GM23338 (cell line): Measurements from ENCODE around the gene OLFML2A. TPM values are rescaled to one million over a fixed set of nuclear protein-coding genes. Genes with fewer than 3 reads are reported as not detected.

Experiments
- ATAC-seq: fragments of 200-7000 bp; cut with Tn5 transposase; 3 replicates; pipeline ENCODE4 v1.9.1; 2020
- DNase-seq: peaks from one replicate; pipeline ENCODE4 v3.0.0-alpha.2; 2015; ENCODE audit warnings: low spot score
- H2AFZ ChIP-seq: fragments of 200-600 bp; sonication (generic); 2 replicates; pipeline ENCODE4 v1.8.0; 2016; ENCODE audit warnings: antibody characterized with exemption, mild to moderate bottlenecking, moderate library complexity
- H3F3A ChIP-seq: fragments of 200-600 bp; sonication (generic); replicated peaks from 2 replicates; pipeline ENCODE4 v1.8.0; 2017; ENCODE audit warnings: antibody characterized with exemption, mixed run types, low read depth
- H3K27ac ChIP-seq: fragments of 200-600 bp; sonication (generic); 2 replicates; pipeline ENCODE4 v1.6.1; 2016; ENCODE audit warnings: low read depth
- H3K27me3 ChIP-seq: fragments of 200-600 bp; sonication (generic); 2 replicates; pipeline ENCODE4 v1.8.0; 2016; ENCODE audit warnings: mild to moderate bottlenecking, mixed run types, moderate library complexity; ENCODE audit not compliant: insufficient read depth
- H3K36me3 ChIP-seq: fragments of 200-600 bp; sonication (generic); 2 replicates; pipeline ENCODE4 v1.8.0; 2016; ENCODE audit warnings: mild to moderate bottlenecking; ENCODE audit not compliant: insufficient read depth
- H3K4me1 ChIP-seq: fragments of 200-600 bp; sonication (generic); 2 replicates; pipeline ENCODE4 v1.8.0; 2016; ENCODE audit warnings: mild to moderate bottlenecking, moderate library complexity; ENCODE audit not compliant: insufficient read depth
- H3K4me2 ChIP-seq: fragments of 200-600 bp; sonication (generic); 2 replicates; pipeline ENCODE4 v1.7.1; 2017; ENCODE audit warnings: mixed run types
- H3K4me3 ChIP-seq: fragments of 200-600 bp; sonication (generic); 2 replicates; pipeline ENCODE4 v1.6.1; 2016; ENCODE audit warnings: mixed run types
- H3K79me2 ChIP-seq: fragments of 200-600 bp; sonication (generic); replicated peaks from 2 replicates; pipeline ENCODE4 v1.8.0; 2017; ENCODE audit warnings: mild to moderate bottlenecking; ENCODE audit not compliant: insufficient read depth
- H3K9me2 ChIP-seq: fragments of 200-600 bp; sonication (generic); 2 replicates; pipeline ENCODE4 v1.8.0; 2017; ENCODE audit not compliant: insufficient read depth
- H4K20me1 ChIP-seq: fragments of 200-600 bp; sonication (generic); replicated peaks from 2 replicates; pipeline ENCODE4 v1.8.0; 2017; ENCODE audit warnings: mild to moderate bottlenecking; ENCODE audit not compliant: insufficient read depth
- H3K27ac Mint-ChIP-seq: 2 replicates; pipeline ENCODE4 v1.8.0; 2020; ENCODE audit warnings: inconsistent platforms, mild to moderate bottlenecking, moderate library complexity, mixed read lengths
- H3K27me3 Mint-ChIP-seq: 3 replicates; pipeline ENCODE4 v1.8.0; 2022; ENCODE audit warnings: low read depth, mild to moderate bottlenecking, moderate library complexity, mixed read lengths, inconsistent platforms; ENCODE audit not compliant: insufficient read depth, poor library complexity
- H3K36me3 Mint-ChIP-seq: 3 replicates; pipeline ENCODE4 v1.8.0; 2021; ENCODE audit warnings: low read depth, mild to moderate bottlenecking, inconsistent platforms, moderate library complexity, mixed read lengths
- H3K4me1 Mint-ChIP-seq: 3 replicates; pipeline ENCODE4 v1.8.0; 2020; ENCODE audit warnings: mild to moderate bottlenecking, inconsistent platforms, mixed read lengths
- H3K4me3 Mint-ChIP-seq: 3 replicates; pipeline ENCODE4 v1.8.0; 2021; ENCODE audit warnings: moderate library complexity, mild to moderate bottlenecking, inconsistent platforms, mixed read lengths
- H3K9me3 Mint-ChIP-seq: 3 replicates; pipeline ENCODE4 v1.8.0; 2020; ENCODE audit warnings: moderate library complexity, mild to moderate bottlenecking, inconsistent platforms, mixed read lengths
- ETS1 ChIP-seq: IDR thresholded peaks from 2 replicates; pipeline ENCODE4 v1.6.1; 2016; ENCODE audit warnings: antibody characterized with exemption
- EZH2 ChIP-seq: fragments of 200-600 bp; sonication (generic); IDR thresholded peaks from one replicate; pipeline ENCODE4 v1.8.0; 2017; ENCODE audit warnings: antibody characterized with exemption, mild to moderate bottlenecking, low read depth; ENCODE audit not compliant: unreplicated experiment
- EZH2phosphoT487 ChIP-seq: fragments of 200-600 bp; sonication (generic); IDR thresholded peaks from one replicate; pipeline ENCODE4 v1.8.1; 2018; ENCODE audit warnings: antibody characterized with exemption; ENCODE audit not compliant: unreplicated experiment
- JUNB ChIP-seq: IDR thresholded peaks from one replicate; pipeline ENCODE4 v1.6.1; 2016; ENCODE audit warnings: antibody characterized with exemption; ENCODE audit not compliant: unreplicated experiment
- STAT1 ChIP-seq: IDR thresholded peaks from one replicate; pipeline ENCODE4 v1.6.1; 2016; ENCODE audit warnings: antibody characterized with exemption; ENCODE audit not compliant: unreplicated experiment
- ZNF331 ChIP-seq: fragments of 250-450 bp; sonication (Bioruptor Pico); IDR thresholded peaks from 2 replicates; pipeline ENCODE4 v1.5.0; 2020; ENCODE audit warnings: low read depth, mild to moderate bottlenecking, moderate library complexity
- polyA plus RNA-seq: library from polyadenylated mRNA; unstranded; fragments of >200 nt; fragmentation: Nextera tagmentation; extraction: Ambion mirVana; gene quantifications from 2 replicates; pipeline ENCODE4 v1.2.1, GENCODE V29; 2016
- total RNA-seq: library from RNA; depleted of rRNA; stranded (reverse); fragments of >200 nt; shearing (Covaris generic); gene quantifications from 2 replicates; pipeline ENCODE4 v1.2.3, GENCODE V29; 2014
- TF ChIP-seq, protein P1 (sequence below), 2 experiments: fragments of 200-600 bp in 1 of 2; sonication (generic) in 1 of 2; conservative IDR thresholded peaks; 2 replicates each; pipeline versions ENCODE4 v1.5.1 to v1.6.1; 2016 to 2017; ENCODE audit warnings: antibody characterized with exemption in 2 of 2, low read depth in 2 of 2, mild to moderate bottlenecking in 2 of 2, moderate library complexity in 1 of 2
- TF ChIP-seq, protein P2 (sequence below): fragments of 250-450 bp; sonication (Bioruptor Pico); IDR thresholded peaks from 2 replicates; pipeline ENCODE4 v1.5.0; 2020; ENCODE audit warnings: mild to moderate bottlenecking, moderate library complexity

The OLFML2A gene
- total and polyA plus RNA-seq, 2 experiments from 2014 or later, result 1.1 to 6.7 TPM

DNA sequence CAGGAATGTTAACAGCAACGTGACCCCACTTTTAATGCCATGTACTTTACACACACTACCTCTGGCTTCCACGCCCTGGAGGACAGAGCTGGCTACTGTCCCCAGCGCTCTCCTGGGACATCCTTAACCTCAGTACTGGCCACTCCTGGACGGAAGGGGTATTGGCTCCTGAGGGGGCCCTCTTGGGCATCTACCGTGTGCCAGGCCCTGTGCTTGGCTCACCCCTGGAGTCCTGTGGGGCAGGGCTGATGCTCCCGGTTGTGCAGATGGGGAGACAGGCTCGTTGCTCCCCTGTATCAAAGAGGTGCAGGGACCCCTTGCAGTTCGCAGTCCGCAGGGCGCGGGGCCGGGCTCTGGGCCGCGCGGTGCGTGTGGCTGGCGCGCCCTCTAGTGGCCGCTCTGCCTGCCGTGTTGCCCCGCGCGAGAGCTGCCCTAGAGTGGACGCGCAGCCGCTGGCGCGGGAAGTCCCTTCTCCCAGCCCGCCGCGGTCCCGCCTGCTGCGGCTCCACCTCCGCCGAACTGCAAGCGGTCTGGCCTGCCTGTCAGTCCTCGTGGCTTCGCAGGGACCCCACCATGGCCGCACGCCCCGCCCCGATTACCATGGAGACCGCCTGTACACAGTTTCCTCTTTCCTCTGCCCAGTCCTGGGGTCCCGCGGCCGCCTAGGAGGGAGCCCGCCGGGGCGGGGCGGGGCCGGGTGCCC, 76.0 kb downstream of the OLFML2A start, which contains the start of gene WDR38:
Gene WDR38 (plus strand): TSS at position 632 of the 703 bp plus-strand sequence. CDS start 72 bp downstream, outside the sequence.
- DNase-seq (peak; percentile 89), ATAC-seq (peak; percentile 71)
- H3K27me3 ChIP-seq, result no peaks in the 10 kb centered on the region
- H4K20me1 ChIP-seq, result 0 out of 2 replicates have a peak, but pooled peaks cover 6% of the 10 kb centered on the region
- Mint-ChIP-seq H3K27ac (no peak within 1 kb of the TSS), H3K36me3 (peaks cover 14% of the 10 kb centered on the region), H3K9me3 (peaks cover 3% of the 10 kb centered on the region; the same call in 1 of the 3 replicates), H3K27me3 (peaks cover 17% of the 10 kb centered on the region), H3K4me1 (peaks cover 13% of the 10 kb centered on the region), H3K4me3 (peak within 1 kb of the TSS; percentile 73)
- H3K79me2 ChIP-seq, result no peaks in the 10 kb centered on the region
- H3K4me2 ChIP-seq, result peak within 1 kb of the TSS; percentile 76
- peaks cover 3% of the 10 kb centered on the region; the same call in 1 of the 2 replicates for H3K36me3 ChIP-seq
- H2AFZ ChIP-seq, result peak within 1 kb of the TSS; percentile 95
- H3K27ac ChIP-seq, result no peak within 1 kb of the TSS
- H3K9me2 ChIP-seq, result no peaks in the 10 kb centered on the region
- H3K4me3 ChIP-seq, result peak within 1 kb of the TSS; percentile 59
- peaks cover 25% of the 10 kb centered on the region for H3F3A ChIP-seq
- no peak for TF ChIP-seq STAT1
- TF ChIP-seq, protein P1, sequence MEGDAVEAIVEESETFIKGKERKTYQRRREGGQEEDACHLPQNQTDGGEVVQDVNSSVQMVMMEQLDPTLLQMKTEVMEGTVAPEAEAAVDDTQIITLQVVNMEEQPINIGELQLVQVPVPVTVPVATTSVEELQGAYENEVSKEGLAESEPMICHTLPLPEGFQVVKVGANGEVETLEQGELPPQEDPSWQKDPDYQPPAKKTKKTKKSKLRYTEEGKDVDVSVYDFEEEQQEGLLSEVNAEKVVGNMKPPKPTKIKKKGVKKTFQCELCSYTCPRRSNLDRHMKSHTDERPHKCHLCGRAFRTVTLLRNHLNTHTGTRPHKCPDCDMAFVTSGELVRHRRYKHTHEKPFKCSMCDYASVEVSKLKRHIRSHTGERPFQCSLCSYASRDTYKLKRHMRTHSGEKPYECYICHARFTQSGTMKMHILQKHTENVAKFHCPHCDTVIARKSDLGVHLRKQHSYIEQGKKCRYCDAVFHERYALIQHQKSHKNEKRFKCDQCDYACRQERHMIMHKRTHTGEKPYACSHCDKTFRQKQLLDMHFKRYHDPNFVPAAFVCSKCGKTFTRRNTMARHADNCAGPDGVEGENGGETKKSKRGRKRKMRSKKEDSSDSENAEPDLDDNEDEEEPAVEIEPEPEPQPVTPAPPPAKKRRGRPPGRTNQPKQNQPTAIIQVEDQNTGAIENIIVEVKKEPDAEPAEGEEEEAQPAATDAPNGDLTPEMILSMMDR (conservative IDR thresholded peaks at IDR 0.05; ENCODE audit: low read depth in 2 of 2), result peak; percentile 92 to 98
- peaks cover 3% of the 10 kb centered on the region; the same call in 1 of the 2 replicates for H3K4me1 ChIP-seq

DNA sequence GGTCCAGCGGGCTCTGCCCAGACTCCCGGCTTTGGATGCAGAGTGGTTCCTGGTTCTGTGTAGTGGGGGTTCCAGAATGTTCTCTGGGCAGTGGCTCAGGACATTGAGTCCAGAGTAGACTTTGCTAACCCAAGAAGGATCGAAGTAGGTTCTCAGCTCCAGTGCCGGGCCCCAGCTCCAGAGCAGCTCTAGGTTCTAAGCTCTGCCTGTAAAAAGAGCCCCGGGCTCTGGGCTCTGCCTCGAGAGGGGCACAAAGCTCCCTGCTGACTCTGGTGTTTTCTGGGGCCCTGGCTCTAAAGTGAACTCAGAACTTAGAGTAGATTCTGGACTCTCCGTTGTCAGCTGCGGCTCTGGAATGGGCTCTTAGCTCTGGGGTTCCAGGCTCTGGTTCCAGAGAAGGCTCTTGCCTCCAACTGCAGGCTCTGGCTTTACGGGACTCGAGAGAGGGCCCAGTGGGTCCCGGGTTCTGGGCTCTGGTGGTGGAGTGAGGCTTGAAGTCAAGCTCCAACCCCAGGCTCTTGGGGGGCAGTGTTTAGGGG, 76.7 kb downstream of the OLFML2A start:
- H3K27me3 Mint-ChIP-seq, result peaks cover 19% of the 10 kb centered on the region
- Histone ChIP-seq H3K4me1 (peaks cover 3% of the 10 kb centered on the region; the same call in 1 of the 2 replicates), H3K9me2 (no peaks in the 10 kb centered on the region), H3K27me3 (no peaks in the 10 kb centered on the region), H3K4me3 (peak overlapping the region; percentile 59), H3K79me2 (0 out of 2 replicates have a peak, but pooled peaks cover 3% of the 10 kb centered on the region), H4K20me1 (peaks cover 12% of the 10 kb centered on the region; the same call in 1 of the 2 replicates), H3F3A (peaks cover 32% of the 10 kb centered on the region), H2AFZ (peak overlapping the region; percentile 95), H3K27ac (no peak overlapping the region), H3K36me3 (peaks cover 8% of the 10 kb centered on the region), H3K4me2 (peak overlapping the region; percentile 76)
- DNase-seq (no peak), ATAC-seq (no peak)
- H3K36me3 Mint-ChIP-seq, result peaks cover 21% of the 10 kb centered on the region
- H3K4me3 Mint-ChIP-seq, result peak overlapping the region; percentile 73; the same call in 2 of the 3 replicates
- H3K27ac Mint-ChIP-seq, result no peak overlapping the region
- peaks cover 3% of the 10 kb centered on the region; the same call in 1 of the 3 replicates for H3K9me3 Mint-ChIP-seq
- H3K4me1 Mint-ChIP-seq, result peaks cover 13% of the 10 kb centered on the region
- no peak for TF ChIP-seq EZH2phosphoT487
- TF ChIP-seq EZH2, result no peak
- no peak for TF ChIP-seq ZNF331 (CRISPR knock-in tag)
- no peak for TF ChIP-seq JUNB
- TF ChIP-seq, protein P2, sequence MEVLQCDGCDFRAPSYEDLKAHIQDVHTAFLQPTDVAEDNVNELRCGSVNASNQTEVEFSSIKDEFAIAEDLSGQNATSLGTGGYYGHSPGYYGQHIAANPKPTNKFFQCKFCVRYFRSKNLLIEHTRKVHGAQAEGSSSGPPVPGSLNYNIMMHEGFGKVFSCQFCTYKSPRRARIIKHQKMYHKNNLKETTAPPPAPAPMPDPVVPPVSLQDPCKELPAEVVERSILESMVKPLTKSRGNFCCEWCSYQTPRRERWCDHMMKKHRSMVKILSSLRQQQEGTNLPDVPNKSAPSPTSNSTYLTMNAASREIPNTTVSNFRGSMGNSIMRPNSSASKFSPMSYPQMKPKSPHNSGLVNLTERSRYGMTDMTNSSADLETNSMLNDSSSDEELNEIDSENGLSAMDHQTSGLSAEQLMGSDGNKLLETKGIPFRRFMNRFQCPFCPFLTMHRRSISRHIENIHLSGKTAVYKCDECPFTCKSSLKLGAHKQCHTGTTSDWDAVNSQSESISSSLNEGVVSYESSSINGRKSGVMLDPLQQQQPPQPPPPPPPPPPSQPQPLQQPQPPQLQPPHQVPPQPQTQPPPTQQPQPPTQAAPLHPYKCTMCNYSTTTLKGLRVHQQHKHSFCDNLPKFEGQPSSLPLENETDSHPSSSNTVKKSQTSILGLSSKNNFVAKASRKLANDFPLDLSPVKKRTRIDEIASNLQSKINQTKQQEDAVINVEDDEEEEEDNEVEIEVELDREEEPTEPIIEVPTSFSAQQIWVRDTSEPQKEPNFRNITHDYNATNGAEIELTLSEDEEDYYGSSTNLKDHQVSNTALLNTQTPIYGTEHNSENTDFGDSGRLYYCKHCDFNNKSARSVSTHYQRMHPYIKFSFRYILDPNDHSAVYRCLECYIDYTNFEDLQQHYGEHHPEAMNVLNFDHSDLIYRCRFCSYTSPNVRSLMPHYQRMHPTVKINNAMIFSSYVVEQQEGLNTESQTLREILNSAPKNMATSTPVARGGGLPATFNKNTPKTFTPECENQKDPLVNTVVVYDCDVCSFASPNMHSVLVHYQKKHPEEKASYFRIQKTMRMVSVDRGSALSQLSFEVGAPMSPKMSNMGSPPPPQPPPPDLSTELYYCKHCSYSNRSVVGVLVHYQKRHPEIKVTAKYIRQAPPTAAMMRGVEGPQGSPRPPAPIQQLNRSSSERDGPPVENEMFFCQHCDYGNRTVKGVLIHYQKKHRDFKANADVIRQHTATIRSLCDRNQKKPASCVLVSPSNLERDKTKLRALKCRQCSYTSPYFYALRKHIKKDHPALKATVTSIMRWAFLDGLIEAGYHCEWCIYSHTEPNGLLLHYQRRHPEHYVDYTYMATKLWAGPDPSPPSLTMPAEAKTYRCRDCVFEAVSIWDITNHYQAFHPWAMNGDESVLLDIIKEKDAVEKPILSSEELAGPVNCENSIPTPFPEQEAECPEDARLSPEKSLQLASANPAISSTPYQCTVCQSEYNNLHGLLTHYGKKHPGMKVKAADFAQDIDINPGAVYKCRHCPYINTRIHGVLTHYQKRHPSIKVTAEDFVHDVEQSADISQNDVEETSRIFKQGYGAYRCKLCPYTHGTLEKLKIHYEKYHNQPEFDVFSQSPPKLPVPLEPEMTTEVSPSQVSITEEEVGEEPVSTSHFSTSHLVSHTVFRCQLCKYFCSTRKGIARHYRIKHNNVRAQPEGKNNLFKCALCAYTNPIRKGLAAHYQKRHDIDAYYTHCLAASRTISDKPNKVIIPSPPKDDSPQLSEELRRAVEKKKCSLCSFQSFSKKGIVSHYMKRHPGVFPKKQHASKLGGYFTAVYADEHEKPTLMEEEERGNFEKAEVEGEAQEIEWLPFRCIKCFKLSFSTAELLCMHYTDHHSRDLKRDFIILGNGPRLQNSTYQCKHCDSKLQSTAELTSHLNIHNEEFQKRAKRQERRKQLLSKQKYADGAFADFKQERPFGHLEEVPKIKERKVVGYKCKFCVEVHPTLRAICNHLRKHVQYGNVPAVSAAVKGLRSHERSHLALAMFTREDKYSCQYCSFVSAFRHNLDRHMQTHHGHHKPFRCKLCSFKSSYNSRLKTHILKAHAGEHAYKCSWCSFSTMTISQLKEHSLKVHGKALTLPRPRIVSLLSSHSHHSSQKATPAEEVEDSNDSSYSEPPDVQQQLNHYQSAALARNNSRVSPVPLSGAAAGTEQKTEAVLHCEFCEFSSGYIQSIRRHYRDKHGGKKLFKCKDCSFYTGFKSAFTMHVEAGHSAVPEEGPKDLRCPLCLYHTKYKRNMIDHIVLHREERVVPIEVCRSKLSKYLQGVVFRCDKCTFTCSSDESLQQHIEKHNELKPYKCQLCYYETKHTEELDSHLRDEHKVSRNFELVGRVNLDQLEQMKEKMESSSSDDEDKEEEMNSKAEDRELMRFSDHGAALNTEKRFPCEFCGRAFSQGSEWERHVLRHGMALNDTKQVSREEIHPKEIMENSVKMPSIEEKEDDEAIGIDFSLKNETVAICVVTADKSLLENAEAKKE, result no peak
- TF ChIP-seq ETS1, result no peak
